Measurements from ENCODE around the gene ZCCHC7.

DNA sequence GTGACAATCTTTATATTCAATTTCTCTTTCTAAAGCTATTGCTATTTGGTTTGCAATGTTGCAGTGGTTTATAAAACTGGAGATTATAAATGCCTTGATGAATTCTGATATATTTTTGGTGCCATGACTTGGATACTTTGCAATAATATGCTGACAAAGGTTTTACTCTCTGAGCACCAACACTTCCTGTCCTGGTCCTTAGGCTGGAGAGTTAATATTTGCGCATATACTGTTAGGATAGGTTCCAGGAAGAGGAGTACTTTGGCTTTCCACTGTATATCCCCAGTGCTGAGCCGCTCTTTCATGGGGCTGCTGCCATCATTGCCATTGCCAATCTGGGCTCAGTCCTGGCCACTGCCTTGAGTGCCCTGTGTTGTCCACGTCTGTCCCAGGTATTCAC, 139.6 kb downstream of the ZCCHC7 start:
- TF ChIP-seq, protein P1, sequence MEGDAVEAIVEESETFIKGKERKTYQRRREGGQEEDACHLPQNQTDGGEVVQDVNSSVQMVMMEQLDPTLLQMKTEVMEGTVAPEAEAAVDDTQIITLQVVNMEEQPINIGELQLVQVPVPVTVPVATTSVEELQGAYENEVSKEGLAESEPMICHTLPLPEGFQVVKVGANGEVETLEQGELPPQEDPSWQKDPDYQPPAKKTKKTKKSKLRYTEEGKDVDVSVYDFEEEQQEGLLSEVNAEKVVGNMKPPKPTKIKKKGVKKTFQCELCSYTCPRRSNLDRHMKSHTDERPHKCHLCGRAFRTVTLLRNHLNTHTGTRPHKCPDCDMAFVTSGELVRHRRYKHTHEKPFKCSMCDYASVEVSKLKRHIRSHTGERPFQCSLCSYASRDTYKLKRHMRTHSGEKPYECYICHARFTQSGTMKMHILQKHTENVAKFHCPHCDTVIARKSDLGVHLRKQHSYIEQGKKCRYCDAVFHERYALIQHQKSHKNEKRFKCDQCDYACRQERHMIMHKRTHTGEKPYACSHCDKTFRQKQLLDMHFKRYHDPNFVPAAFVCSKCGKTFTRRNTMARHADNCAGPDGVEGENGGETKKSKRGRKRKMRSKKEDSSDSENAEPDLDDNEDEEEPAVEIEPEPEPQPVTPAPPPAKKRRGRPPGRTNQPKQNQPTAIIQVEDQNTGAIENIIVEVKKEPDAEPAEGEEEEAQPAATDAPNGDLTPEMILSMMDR (conservative IDR thresholded peaks at IDR 0.05; ENCODE audit: low read depth in 2 of 2), result no peak
- no peak for TF ChIP-seq POLR2AphosphoS5 (IDR thresholded peaks at IDR 0.05; ENCODE audit: low read depth)
- TF ChIP-seq, protein P2, sequence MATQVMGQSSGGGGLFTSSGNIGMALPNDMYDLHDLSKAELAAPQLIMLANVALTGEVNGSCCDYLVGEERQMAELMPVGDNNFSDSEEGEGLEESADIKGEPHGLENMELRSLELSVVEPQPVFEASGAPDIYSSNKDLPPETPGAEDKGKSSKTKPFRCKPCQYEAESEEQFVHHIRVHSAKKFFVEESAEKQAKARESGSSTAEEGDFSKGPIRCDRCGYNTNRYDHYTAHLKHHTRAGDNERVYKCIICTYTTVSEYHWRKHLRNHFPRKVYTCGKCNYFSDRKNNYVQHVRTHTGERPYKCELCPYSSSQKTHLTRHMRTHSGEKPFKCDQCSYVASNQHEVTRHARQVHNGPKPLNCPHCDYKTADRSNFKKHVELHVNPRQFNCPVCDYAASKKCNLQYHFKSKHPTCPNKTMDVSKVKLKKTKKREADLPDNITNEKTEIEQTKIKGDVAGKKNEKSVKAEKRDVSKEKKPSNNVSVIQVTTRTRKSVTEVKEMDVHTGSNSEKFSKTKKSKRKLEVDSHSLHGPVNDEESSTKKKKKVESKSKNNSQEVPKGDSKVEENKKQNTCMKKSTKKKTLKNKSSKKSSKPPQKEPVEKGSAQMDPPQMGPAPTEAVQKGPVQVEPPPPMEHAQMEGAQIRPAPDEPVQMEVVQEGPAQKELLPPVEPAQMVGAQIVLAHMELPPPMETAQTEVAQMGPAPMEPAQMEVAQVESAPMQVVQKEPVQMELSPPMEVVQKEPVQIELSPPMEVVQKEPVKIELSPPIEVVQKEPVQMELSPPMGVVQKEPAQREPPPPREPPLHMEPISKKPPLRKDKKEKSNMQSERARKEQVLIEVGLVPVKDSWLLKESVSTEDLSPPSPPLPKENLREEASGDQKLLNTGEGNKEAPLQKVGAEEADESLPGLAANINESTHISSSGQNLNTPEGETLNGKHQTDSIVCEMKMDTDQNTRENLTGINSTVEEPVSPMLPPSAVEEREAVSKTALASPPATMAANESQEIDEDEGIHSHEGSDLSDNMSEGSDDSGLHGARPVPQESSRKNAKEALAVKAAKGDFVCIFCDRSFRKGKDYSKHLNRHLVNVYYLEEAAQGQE (IDR thresholded peaks at IDR 0.05; ENCODE audit: unreplicated experiment), result no peak
- TF ChIP-seq EZH2 (IDR thresholded peaks at IDR 0.05; ENCODE audit: low read depth, unreplicated experiment), result no peak
- no peak for TF ChIP-seq JUNB (IDR thresholded peaks at IDR 0.05; ENCODE audit: unreplicated experiment)
- no peak for TF ChIP-seq EZH2phosphoT487 (IDR thresholded peaks at IDR 0.05; ENCODE audit: unreplicated experiment)
- TF ChIP-seq ZNF114 (CRISPR knock-in tag; IDR thresholded peaks at IDR 0.05), result no peak
